HEK293T (cell line): ENCODE measurements around the gene FEV.
A peak's percentile ranks its signal among the peaks of the same experiment; 100 is the strongest.

ENCODE experiments used
- CTCF ChIA-PET: fragments of 350-600 bp; formaldehyde crosslinking; extraction: SDS; loops from one replicate; lab custom pipeline; 2021; ENCODE audit warnings: antibody characterized with exemption, inconsistent platforms; lab: Yijun Ruan, JAX
- POLR2A ChIA-PET: fragments of 350-600 bp; formaldehyde crosslinking; extraction: SDS; loops from one replicate; lab custom pipeline; 2020; ENCODE audit warnings: antibody characterized with exemption, inconsistent platforms; lab: Yijun Ruan, JAX
- DNase-seq: peaks from one replicate; pipeline ENCODE4 v3.0.0; 2012; ENCODE audit warnings: mixed read lengths; ENCODE audit errors: extremely low spot score
- ARNT ChIP-seq: fragments of 450-650 bp; IDR thresholded peaks from 2 replicates; pipeline ENCODE4 v1.6.1; 2017; ENCODE audit warnings: mild to moderate bottlenecking
- BHLHE40 ChIP-seq: fragments of 450-650 bp; IDR thresholded peaks from 2 replicates; pipeline ENCODE4 v1.6.1; 2016; ENCODE audit warnings: mild to moderate bottlenecking, moderate library complexity, borderline replicate concordance
- CTBP1 ChIP-seq: fragments of 450-650 bp; IDR thresholded peaks from 2 replicates; pipeline ENCODE4 v1.6.1; 2016; ENCODE audit warnings: borderline replicate concordance
- ELF4 ChIP-seq: fragments of 450-650 bp; IDR thresholded peaks from 2 replicates; pipeline ENCODE4 v1.6.1; 2017; ENCODE audit warnings: antibody characterized with exemption
- FOXA1 ChIP-seq: fragments of 450-650 bp; IDR thresholded peaks from 2 replicates; pipeline ENCODE4 v1.6.1; 2016; ENCODE audit warnings: mild to moderate bottlenecking
- FOXK2 ChIP-seq: fragments of 450-650 bp; IDR thresholded peaks from 2 replicates; pipeline ENCODE4 v1.6.1; 2016; ENCODE audit warnings: mild to moderate bottlenecking
- FOXM1 ChIP-seq: fragments of 450-650 bp; IDR thresholded peaks from 2 replicates; pipeline ENCODE4 v1.6.1; 2017; ENCODE audit warnings: mild to moderate bottlenecking, borderline replicate concordance
- HDGF ChIP-seq: fragments of 450-650 bp; IDR thresholded peaks from 2 replicates; pipeline ENCODE4 v1.6.1; 2017; ENCODE audit warnings: antibody characterized with exemption, borderline replicate concordance
- L3MBTL2 ChIP-seq: fragments of 450-650 bp; conservative IDR thresholded peaks from 2 replicates; pipeline ENCODE4 v1.6.1; 2016; ENCODE audit warnings: mild to moderate bottlenecking
- LEF1 ChIP-seq: fragments of 450-650 bp; IDR thresholded peaks from 2 replicates; pipeline ENCODE4 v1.6.1; 2017; ENCODE audit warnings: mild to moderate bottlenecking, borderline replicate concordance
- NFRKB ChIP-seq: fragments of 450-650 bp; IDR thresholded peaks from 2 replicates; pipeline ENCODE4 v1.6.1; 2016; ENCODE audit warnings: mild to moderate bottlenecking, moderate library complexity
- SP1 ChIP-seq: fragments of 450-650 bp; IDR thresholded peaks from 2 replicates; pipeline ENCODE4 v1.6.1; 2017
- SUZ12 ChIP-seq: fragments of 450-650 bp; IDR thresholded peaks from 2 replicates; pipeline ENCODE4 v1.6.1; 2016; ENCODE audit warnings: mild to moderate bottlenecking
- TARDBP ChIP-seq: fragments of 450-650 bp; IDR thresholded peaks from 2 replicates; pipeline ENCODE4 v1.6.1; 2016
- ZNF384 ChIP-seq: fragments of 450-650 bp; IDR thresholded peaks from 2 replicates; pipeline ENCODE4 v1.6.1; 2016
- TF ChIP-seq, protein P1 (sequence below): fragments of 450-650 bp; IDR thresholded peaks from 2 replicates; pipeline ENCODE4 v1.6.1; 2016

Gene FEV

DNA sequence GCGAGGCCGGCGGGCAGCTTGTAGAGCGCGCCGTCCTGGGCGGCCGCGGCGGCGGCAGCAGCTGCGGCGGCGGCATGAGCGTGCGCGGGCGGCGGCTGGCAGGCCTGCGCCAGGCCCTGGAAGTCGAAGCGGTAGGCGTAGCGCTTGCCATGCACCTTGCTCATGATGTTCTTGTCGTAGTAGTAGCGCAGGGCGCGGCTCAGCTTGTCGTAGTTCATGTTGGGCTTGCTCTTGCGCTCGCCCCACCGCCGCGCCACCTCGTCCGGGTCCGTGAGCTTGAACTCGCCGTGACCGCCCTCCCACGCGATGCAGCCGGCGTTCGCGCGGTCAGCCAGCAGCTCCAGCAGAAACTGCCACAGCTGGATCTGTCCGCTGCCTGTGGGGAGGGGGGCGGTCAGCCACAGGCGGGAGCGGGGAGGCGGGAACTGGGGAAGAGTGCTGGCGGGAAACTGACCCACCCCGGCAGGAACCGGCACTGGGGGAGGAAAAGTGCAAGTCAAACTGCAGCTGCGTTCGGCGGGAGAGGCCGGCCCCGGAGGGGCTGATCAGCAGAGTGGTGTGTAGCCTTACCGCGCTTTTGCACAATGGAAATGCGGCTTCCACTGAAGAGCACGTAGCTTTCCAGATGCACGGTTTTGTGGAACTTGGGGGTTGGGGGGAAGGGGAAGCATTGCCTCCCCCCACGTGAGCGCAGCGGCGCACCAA lies 3.0 kb downstream of the FEV start:
- ChIA-PET POLR2A (no interaction called here), CTCF (interaction anchor here (3.5 kb wide), 1 partner anchor 20 kb away, joined by 16 read pairs; no protein-coding TSS in a partner anchor)
- no peak for DNase-seq
- no peak for TF ChIP-seq FOXM1
- no peak for TF ChIP-seq NFRKB
- TF ChIP-seq ARNT = no peak
- TF ChIP-seq, protein P1, sequence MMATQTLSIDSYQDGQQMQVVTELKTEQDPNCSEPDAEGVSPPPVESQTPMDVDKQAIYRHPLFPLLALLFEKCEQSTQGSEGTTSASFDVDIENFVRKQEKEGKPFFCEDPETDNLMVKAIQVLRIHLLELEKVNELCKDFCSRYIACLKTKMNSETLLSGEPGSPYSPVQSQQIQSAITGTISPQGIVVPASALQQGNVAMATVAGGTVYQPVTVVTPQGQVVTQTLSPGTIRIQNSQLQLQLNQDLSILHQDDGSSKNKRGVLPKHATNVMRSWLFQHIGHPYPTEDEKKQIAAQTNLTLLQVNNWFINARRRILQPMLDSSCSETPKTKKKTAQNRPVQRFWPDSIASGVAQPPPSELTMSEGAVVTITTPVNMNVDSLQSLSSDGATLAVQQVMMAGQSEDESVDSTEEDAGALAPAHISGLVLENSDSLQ = no peak
- TF ChIP-seq SUZ12 = no peak
- no peak for TF ChIP-seq SP1
- no peak for TF ChIP-seq CTBP1
- no peak for TF ChIP-seq LEF1
- no peak for TF ChIP-seq FOXA1
- no peak for TF ChIP-seq BHLHE40
- TF ChIP-seq ELF4 = no peak
- TF ChIP-seq HDGF = no peak
- no peak for TF ChIP-seq ZNF384
- no peak for TF ChIP-seq TARDBP
- no peak for TF ChIP-seq FOXK2
- no peak for TF ChIP-seq L3MBTL2

DNA sequence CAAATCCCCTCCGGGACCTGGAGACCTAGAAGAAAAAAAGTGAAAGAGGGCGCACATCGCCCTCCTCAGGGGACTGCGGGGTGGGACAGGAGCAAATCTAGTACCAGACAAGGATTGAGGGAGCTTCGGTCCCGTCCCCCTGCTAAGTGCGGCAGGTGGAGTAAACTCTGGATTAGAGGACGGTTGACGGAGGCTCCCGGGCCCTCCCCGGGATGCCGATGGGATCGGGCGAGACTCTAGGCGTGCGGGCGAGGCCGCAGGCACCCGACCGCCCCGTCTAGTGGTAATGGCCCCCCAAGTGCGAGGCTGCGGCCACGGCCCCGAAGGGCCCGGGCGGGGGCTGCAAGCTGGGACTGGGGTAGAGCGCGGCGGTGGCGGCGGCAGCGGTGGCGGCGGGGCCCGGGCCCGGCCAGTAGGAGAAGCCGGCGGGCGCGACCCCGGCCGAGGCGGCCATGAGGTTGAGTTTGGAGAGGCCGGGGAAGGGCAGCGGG lies 3.5 kb downstream of the FEV start:
- DNase-seq = no peak
- CTCF ChIA-PET = interaction anchor here (0.8 to 3.5 kb wide), 3 partner anchors 18 to 32 kb away, joined by 3 to 16 read pairs (median 4); no protein-coding TSS in a partner anchor

DNA sequence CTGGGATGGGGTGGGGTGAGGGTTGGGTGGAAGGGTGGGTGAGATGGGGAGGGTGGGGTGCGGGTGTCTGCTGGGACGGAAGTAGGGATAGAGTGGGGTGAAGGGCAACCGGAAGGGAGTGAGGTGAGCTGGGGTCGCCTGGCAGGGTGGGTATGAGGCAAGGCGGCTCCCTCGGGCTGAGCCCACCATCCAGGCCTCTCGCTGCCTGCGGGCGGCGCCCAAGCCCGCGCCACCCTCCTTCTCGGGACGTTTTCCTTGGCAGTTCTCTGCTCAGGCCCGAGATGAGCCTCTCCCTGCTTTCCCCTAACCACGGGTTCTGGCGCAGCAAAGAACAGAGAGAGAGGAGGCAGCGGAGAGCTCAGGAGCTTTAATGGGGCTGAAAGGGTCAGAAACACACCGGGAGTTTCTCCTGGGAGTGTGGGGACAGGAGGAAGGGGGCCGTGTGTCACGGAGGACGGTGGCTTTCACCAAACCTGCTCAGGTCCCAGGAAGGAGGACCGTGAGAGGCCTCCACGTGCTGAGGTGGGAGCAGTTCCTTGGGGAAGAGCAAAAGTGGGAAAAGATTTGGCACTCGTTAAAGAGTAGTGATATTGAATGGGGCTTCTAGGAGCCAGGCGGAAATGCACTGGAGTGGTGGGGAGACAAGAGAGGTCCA lies 4.1 kb downstream of the FEV start:
- no peak for DNase-seq
- TF ChIP-seq HDGF (no peak), BHLHE40 (no peak), FOXA1 (no peak), NFRKB (no peak), L3MBTL2 (no peak), CTBP1 (no peak), FOXK2 (no peak), ZNF384 (no peak), FOXM1 (no peak), SP1 (no peak), SUZ12 (no peak), ELF4 (no peak), TARDBP (no peak), ARNT (no peak), LEF1 (no peak)
- CTCF ChIA-PET = interaction anchor here (0.6 to 3.5 kb wide), 31 partner anchors 8 to 689 kb away, joined by 3 to 21 read pairs (median 4); partner anchors contain the start of genes CDK5R2, TMEM198 and WNT6
- POLR2A ChIA-PET = interaction anchor here (1.1 to 1.3 kb wide), 2 partner anchors 8 to 27 kb away, joined by 3 read pairs; no protein-coding TSS in a partner anchor

More for the DNA sequence above, 3.5 kb downstream of the FEV start:
- no peak for TF ChIP-seq TARDBP
- TF ChIP-seq FOXA1 = no peak
- POLR2A ChIA-PET = interaction anchor here (1.1 kb wide), 1 partner anchor 26 kb away, joined by 3 read pairs; no protein-coding TSS in a partner anchor

- peak; percentile 88 for DNase-seq
These were observed 4.9 kb downstream of the FEV start for GRCh38 chr2:218979846-218980734.

More at GRCh38 chr2:218979846-218980734, 4.9 kb downstream of the FEV start:
- TF ChIP-seq FOXA1 = no peak
- TF ChIP-seq NFRKB = no peak
- TF ChIP-seq HDGF = no peak
- TF ChIP-seq ELF4 = no peak
- no peak for TF ChIP-seq FOXK2
- TF ChIP-seq ARNT = no peak
- TF ChIP-seq, protein P1 = no peak
- TF ChIP-seq LEF1 = no peak
- TF ChIP-seq FOXM1 = no peak
- TF ChIP-seq ZNF384 = no peak
- TF ChIP-seq SUZ12 = no peak
- TF ChIP-seq BHLHE40 = no peak
- no peak for TF ChIP-seq L3MBTL2
- no peak for TF ChIP-seq CTBP1
- ChIA-PET POLR2A (interaction anchor here (0.9 to 1.3 kb wide), 3 partner anchors 9 to 28 kb away, joined by 3 to 5 read pairs (median 3); partner anchors contain the start of gene CDK5R2), CTCF (interaction anchor here (0.6 to 3.5 kb wide), 35 partner anchors 9 to 688 kb away, joined by 3 to 21 read pairs (median 4); partner anchors contain the start of genes CDK5R2, TMEM198 and WNT6)
